Embryonic facial prominence (tissue), 1 donor: ENCODE results near the gene IGFBP3.

Experiments used
- DNase-seq: peaks from one replicate; pipeline ENCODE4 v3.0.0-alpha.2; 2016; ENCODE audit errors: extremely low spot score

The IGFBP3 gene

DNA sequence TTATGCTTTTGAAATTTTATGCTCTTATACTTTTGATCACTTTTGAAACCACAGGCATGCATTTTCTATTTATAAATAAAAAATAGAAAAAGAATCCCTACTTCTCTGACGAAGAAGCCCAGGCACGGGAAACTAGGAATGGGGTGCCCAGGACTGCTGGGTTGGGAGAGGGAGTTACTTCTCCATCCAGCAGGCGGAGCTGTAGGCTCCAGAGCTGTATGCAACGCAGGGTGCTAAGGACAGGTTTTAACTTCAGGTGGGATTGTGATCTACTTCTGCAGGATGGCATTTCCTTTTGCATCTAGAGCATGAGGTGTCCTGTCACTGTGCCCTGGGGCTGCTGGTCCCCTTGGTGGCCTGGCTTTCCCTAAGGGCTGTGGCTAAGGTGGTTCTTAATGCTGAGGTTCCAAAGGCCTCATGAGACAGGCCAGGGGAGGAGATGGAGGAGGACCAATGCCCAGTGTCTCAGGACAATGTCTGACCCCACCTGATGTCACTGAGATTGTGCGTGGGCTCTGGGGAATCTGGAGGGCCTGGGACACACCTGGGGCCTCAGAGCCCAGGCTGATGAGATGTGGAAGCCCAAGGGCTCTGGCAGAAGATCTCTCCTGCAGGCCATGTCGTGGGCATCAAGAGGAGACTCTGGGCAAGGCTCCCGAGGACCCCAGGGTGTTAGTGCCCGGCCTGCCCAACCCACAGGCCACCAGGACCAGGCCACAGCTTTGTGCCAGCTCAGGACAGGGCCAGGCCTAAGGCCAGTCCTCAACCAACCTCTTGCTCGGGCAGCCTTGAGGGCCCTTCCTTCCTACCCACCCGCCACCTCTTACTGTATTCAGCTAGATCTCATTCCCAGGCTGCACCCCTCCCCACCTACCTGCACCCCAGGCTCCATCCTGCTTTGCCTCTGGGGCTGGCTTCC lies 48.7 kb downstream of the IGFBP3 start:
- DNase-seq: no peak

DNA sequence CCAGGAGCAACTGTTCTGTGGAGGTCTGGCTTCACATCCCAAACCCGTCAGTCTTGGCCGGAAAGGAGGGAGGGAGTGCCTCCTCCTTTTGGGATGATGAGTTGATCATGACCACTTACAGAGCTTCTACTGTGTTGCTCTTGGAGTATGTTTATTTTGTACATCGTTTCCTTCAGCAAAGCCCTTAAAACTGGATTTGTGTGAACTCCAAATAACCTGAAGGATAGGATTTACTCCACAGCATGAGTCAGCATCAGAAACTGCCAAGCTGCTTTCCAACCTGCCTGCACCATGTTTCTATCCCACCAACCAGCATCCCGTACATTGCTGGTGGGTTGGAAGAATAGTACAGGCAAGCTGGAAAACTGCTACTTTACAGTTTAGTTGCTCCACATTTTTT lies 51.6 kb downstream of the IGFBP3 start:
- no peak for DNase-seq

DNA sequence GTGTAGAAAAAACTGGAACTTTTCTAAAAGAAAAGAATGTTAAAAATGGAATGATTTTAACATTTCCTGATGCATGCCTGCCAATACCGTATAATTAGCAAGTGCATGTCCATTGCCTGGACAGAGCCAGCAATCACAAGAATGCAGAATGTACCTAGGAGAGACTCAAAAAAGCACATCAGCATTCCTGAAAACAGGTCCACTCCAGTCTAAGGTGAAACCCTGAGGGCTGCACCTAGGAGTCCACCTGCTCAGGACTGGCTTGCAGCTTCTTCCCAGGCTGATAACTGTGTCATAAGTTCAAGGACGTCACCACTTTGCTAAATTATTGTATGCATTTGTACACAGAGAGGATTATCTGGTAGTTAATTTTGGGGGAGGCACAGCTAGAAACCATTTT lies 53.6 kb downstream of the IGFBP3 start:
- DNase-seq: no peak

DNA sequence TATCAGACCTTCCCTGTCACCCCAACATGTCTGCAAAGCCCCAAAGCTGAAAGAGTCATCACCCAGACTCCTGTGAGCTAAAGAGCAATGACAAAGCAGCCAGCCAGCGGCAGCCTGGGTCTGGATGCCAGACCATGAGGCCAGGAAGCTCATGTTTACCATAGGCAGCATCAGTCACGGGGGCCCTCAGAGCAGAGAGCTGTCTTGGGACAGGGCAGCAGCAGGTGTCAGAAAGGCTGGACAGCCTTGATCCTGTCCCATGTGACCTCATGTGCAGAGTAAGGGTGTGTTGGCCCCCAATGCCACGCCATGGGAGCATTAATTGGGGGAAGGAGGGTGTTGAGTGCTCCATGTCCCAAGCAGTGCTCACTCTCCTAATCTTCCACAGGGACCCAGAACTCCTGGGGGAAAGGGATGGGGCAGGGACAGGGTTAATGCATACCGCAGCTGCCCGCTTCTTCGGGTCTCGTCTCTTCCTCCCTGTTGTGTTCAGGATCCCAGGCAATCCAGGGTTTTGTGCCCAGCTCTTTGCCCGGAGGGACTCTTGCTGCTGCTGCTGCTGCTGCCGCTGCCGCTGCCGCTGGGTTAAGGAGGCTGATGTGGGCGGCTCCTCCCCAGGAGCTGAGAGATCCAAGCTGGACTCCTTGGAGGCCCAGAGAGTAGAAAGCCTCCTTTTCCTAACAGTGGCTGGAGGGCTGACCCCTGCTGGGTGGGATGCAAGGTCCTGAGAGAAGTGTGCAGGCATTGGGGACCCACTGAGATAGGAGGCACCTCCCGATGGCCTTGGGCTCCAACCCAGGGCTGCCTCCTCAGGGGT lies 55.3 kb downstream of the IGFBP3 start:
- no peak for DNase-seq

DNA sequence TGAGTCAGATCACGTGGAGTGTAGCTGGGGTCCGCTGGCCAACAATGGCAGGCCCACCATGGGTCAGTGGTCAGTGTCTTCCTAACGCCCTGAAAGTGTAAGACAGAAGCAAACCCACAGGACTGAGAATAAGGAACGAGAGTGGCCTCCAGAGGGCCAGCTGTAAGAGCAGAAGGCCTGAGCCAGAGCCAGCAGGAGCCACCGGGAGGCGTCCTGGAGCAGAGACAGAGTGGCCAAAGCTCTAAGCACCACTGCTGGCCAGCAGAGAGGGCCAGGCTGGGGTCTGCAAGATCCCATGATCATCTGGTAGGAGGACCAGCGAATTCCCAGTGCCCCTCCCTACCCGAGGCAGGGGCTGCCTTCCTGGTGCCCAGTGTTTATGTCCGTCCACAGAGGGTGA lies 57.4 kb downstream of the IGFBP3 start:
- DNase-seq: no peak
